ENCODE data around the gene ARMC2.
"Not testable (repeated sequence)": the region's sequence is repeated elsewhere in the genome, so short reads cannot be mapped to it uniquely, and the experiment has no call there.

The ARMC2 gene

DNA sequence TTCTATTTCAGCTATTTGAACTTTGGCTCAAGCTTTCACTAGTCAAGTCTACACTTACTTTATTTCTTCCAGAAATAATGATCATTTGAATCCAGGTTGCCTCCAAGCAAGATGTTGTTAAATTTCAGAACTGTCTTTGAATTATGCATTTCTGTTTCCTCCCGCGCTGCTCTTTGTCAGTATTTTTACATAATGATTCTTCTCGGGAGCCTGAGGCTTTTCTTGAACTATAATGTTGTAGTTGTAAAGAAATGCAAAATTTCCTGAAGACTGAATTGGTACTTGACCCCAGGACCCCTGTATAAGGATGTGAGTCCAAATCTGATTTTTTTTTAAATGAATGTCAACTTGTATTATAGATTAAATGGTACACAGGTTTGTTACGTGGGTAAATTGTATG is 80.4 kb downstream of the ARMC2 start:
- peaks cover 4% of the 10 kb centered on the region for H3K9me3 Mint-ChIP-seq
- H3K36me3 Mint-ChIP-seq (ENCODE audit: low read depth), result no peaks in the 10 kb centered on the region

DNA sequence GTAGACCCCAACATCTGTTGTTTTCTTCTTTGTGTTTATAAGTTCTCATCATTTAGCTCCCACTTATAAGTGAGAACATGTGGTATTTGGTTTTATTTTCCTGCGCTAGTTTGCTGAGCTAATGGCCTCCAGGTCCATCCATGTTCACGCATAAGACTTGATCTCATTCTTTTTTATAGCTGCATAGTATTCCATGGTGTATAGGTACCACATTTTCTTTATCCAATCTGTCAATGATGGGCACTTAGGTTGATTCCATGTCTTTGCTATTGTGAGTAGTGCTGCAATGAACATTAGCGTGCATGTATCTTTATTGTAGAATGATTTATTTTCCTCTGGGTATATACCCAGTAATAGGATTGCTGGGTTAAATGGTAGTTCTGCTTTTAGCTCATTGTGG is 82.9 kb downstream of the ARMC2 start:
- H3K4me1 Mint-ChIP-seq; H3K27ac Mint-ChIP-seq; H3K4me3 Mint-ChIP-seq; DNase-seq; H3K36me3 Mint-ChIP-seq (ENCODE audit: low read depth); H3K27me3 Mint-ChIP-seq (ENCODE audit: low read depth, poor library complexity); H3K9me3 Mint-ChIP-seq: not testable (repeated sequence)

More for the DNA sequence above, 80.4 kb downstream of the ARMC2 start:
- H3K27me3 Mint-ChIP-seq (ENCODE audit: low read depth, poor library complexity), result peaks cover 8% of the 10 kb centered on the region
- H3K27ac Mint-ChIP-seq, result no peak overlapping the region
- no peaks in the 10 kb centered on the region for H3K4me1 Mint-ChIP-seq
- H3K4me3 Mint-ChIP-seq, result no peak overlapping the region
- no peak for DNase-seq
- TF ChIP-seq, protein P1, sequence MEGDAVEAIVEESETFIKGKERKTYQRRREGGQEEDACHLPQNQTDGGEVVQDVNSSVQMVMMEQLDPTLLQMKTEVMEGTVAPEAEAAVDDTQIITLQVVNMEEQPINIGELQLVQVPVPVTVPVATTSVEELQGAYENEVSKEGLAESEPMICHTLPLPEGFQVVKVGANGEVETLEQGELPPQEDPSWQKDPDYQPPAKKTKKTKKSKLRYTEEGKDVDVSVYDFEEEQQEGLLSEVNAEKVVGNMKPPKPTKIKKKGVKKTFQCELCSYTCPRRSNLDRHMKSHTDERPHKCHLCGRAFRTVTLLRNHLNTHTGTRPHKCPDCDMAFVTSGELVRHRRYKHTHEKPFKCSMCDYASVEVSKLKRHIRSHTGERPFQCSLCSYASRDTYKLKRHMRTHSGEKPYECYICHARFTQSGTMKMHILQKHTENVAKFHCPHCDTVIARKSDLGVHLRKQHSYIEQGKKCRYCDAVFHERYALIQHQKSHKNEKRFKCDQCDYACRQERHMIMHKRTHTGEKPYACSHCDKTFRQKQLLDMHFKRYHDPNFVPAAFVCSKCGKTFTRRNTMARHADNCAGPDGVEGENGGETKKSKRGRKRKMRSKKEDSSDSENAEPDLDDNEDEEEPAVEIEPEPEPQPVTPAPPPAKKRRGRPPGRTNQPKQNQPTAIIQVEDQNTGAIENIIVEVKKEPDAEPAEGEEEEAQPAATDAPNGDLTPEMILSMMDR (IDR thresholded peaks at IDR 0.05), result no peak

DNA sequence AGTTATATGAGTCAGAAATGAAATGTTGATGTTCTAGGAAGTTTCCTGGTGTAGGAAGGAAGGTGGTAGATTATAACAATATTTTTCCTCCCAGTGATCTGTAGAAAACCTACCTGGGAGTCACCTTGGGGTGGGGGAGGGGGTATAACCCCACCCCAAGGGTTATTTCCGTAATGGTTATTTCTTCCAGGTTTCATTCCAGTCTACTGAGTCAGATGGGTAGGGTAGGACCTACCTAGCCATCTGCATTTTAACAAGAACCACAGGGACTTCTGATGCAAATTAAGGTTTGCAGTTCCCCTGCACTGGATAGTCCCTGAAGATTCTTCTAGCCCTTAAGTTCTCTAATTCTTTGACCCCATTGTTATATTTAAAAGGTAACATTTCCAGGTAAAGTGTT is 88.9 kb downstream of the ARMC2 start:
- TF ChIP-seq, protein P1 (IDR thresholded peaks at IDR 0.05), result no peak
- DNase-seq, result no peak
- H3K4me3 Mint-ChIP-seq, result no peak overlapping the region
- H3K27ac Mint-ChIP-seq, result no peak overlapping the region
- H3K27me3 Mint-ChIP-seq (ENCODE audit: low read depth, poor library complexity), result peaks cover 2% of the 10 kb centered on the region
- H3K4me1 Mint-ChIP-seq, result peaks cover 9% of the 10 kb centered on the region
- H3K36me3 Mint-ChIP-seq (ENCODE audit: low read depth), result peaks cover 5% of the 10 kb centered on the region
- H3K9me3 Mint-ChIP-seq, result peaks cover 8% of the 10 kb centered on the region

DNA sequence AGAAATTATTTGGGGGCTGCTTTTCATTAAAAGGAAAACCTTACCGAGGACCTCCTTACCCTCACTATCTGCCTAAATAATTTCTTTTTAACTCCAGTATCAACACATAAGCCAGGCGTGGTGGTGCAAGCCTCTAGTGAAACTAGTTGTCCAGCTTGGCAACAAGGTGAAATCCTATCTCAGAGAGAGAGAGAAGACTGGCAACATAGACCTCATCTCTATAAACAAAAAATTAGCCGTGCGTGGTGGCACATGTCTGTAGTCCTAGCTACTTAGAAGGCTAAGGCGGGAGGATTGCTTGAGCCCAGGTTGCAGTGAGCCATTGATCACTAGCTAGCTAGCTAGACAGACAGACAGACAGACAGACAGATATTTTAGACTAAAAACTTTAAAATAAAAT is 92.5 kb downstream of the ARMC2 start:
- TF ChIP-seq, protein P1 (IDR thresholded peaks at IDR 0.05), result no peak
- no peak overlapping the region for H3K27ac Mint-ChIP-seq
- peaks cover 29% of the 10 kb centered on the region for H3K4me1 Mint-ChIP-seq
- peaks cover 5% of the 10 kb centered on the region for H3K36me3 Mint-ChIP-seq (ENCODE audit: low read depth)
- H3K4me3 Mint-ChIP-seq, result no peak overlapping the region
- DNase-seq, result no peak
- peaks cover 7% of the 10 kb centered on the region for H3K9me3 Mint-ChIP-seq
- H3K27me3 Mint-ChIP-seq (ENCODE audit: low read depth, poor library complexity), result peaks cover 3% of the 10 kb centered on the region

DNA sequence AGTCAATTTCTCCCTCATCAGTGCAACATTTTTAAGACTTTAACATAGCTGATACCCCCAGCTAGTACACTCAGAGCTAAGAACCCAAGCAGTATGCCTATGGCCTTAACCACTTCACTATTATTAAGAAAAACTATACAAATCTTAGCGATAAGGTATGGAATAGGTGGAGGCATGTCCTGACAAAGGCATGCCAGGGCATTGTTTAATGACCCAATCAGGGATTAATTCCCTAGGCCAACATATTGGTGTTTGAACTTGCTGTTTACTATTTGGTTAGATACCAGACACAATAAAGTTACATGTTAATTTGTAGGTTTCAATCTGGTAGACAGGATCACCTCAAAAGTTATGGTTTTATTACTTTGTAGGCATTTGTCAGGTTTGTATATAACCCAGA is 93.1 kb downstream of the ARMC2 start:
- peaks cover 5% of the 10 kb centered on the region for H3K36me3 Mint-ChIP-seq (ENCODE audit: low read depth)
- TF ChIP-seq, protein P1 (IDR thresholded peaks at IDR 0.05), result no peak
- H3K4me3 Mint-ChIP-seq, result no peak overlapping the region
- H3K9me3 Mint-ChIP-seq, result peaks cover 7% of the 10 kb centered on the region
- peaks cover 3% of the 10 kb centered on the region for H3K27me3 Mint-ChIP-seq (ENCODE audit: low read depth, poor library complexity)
- H3K27ac Mint-ChIP-seq, result no peak overlapping the region
- H3K4me1 Mint-ChIP-seq, result peaks cover 34% of the 10 kb centered on the region
- no peak for DNase-seq

DNA sequence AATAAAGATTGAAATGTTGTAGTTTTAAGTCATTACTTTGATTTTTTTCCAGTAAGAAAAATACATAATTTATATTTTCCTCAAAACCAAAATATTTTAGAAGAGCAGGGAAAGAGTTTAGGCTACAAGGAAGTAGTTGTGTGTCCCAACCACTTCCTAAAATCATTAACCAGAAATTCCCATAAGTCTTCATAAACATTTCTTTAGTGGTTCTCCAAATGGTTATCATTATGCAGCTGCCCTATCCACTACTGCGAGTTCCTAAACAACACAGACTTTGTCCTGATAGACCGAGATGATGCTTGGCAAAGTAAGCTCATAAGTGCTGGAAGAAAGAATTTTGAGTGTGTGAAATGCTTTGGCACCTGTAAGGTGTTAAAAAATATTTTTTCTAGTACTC is 93.6 kb downstream of the ARMC2 start:
- H3K27ac Mint-ChIP-seq, result no peak overlapping the region
- H3K4me3 Mint-ChIP-seq, result no peak overlapping the region
- DNase-seq, result no peak
- peaks cover 7% of the 10 kb centered on the region for H3K9me3 Mint-ChIP-seq
- peaks cover 3% of the 10 kb centered on the region for H3K27me3 Mint-ChIP-seq (ENCODE audit: low read depth, poor library complexity)
- H3K36me3 Mint-ChIP-seq (ENCODE audit: low read depth), result peaks cover 5% of the 10 kb centered on the region
- TF ChIP-seq, protein P1 (IDR thresholded peaks at IDR 0.05), result no peak
- peaks cover 40% of the 10 kb centered on the region for H3K4me1 Mint-ChIP-seq

All from nephron progenitor cell (in vitro differentiated cells).